ENCODE data around the gene ASCC3. TPM values are rescaled to one million over a fixed set of nuclear protein-coding genes. Genes with fewer than 3 reads are reported as not detected.

ASCC3 gene
- total RNA-seq, 4 donors from 2014 or later = 14.2 to 58.9 (median 36.6) TPM

- DNase-seq = no peak
- no peaks in the 10 kb centered on the region for H3K27me3 ChIP-seq
- H3K9me3 ChIP-seq = peaks cover 0 to 8% (median 0%) of the 10 kb centered on the region in 3 donors
- TF ChIP-seq POLR2A (IDR thresholded peaks at IDR 0.05) = no peak
- TF ChIP-seq CTCF (IDR thresholded peaks at IDR 0.05) = no peak
- intact Hi-C loops (cut with DNase I) = no loop called here
- peaks cover 0 to 4% (median 0%) of the 10 kb centered on the region in 3 donors for H3K4me1 ChIP-seq
- H3K27ac ChIP-seq = no peak overlapping the region
- WGBS, 2 donors = 90 to 93% methylated on average over 3 of the region's 3 CpGs
- no peak overlapping the region for H3K4me3 ChIP-seq
- H3K36me3 ChIP-seq = peaks cover 0 to 65% (median 0%) of the 10 kb centered on the region in 3 donors
These were observed 260.9 kb downstream of the ASCC3 start for GRCh38 chr6:100620085-100620840.

DNA sequence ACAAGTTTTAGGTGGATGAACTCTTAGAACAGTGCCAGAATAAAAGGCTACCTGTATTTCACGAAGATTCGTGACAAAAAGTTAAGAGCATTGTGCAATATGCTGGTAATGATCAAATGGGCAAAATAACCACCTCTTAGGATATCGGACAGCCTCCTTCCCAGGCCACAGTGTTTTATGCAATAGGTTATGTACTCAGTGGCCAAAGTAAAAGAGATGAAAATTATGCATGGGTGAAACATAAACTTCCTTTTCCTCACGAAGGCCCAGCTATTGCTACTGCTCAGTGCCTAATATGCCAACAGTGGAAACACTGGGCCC lies 262.8 kb downstream of the ASCC3 start:
- Histone ChIP-seq H3K4me3 (no peak overlapping the region), H3K27me3 (no peaks in the 10 kb centered on the region), H3K27ac (no peak overlapping the region), H3K36me3 (peaks cover 0 to 47% (median 0%) of the 10 kb centered on the region in 3 donors), H3K9me3 (peaks cover 0 to 8% (median 0%) of the 10 kb centered on the region in 3 donors), H3K4me1 (peaks cover 0 to 4% (median 0%) of the 10 kb centered on the region in 3 donors)
- no peak for DNase-seq
- intact Hi-C loops (cut with DNase I) = no loop called here
- 71 to 84% methylated on average over 4 of the region's 4 CpGs for WGBS, 2 donors
- TF ChIP-seq POLR2A (IDR thresholded peaks at IDR 0.05) (no peak), CTCF (IDR thresholded peaks at IDR 0.05) (no peak)

DNA sequence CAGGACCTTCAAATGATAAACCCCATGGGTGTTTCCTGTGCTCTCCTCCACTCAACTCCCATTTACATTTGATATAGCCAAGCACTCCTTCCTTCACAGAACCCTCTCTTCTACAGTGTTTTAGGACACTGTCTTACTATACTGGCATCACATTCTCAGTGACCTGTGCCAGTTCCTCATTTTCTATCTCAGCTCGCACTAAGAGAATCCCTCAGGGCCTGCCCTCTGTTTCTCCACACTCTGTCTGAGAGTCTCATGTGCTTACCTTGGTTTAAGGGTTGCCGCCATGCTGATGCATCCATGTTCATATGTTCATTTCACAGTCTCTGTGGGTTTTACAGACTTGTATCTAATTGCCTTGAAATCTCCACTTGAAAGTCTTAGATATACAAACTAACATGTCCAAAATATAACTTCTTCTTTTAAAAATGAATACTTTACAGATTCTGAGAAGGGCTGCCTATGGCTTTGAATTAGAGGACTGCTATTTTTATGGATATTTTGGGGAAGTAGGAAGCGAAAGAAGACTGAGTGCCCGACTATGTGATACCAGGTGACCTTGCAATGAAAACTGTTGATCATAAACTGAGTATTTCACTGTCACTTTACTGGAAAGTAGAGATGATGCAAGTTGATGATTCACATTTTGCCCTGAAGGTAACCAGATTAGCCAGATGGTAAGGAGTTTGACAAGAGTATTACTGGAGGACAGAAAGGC lies 263.3 kb downstream of the ASCC3 start:
- Histone ChIP-seq H3K4me3 (no peak overlapping the region), H3K4me1 (peaks cover 0 to 4% (median 0%) of the 10 kb centered on the region in 3 donors), H3K9me3 (peaks cover 0 to 8% (median 0%) of the 10 kb centered on the region in 3 donors), H3K36me3 (peaks cover 0 to 46% (median 0%) of the 10 kb centered on the region in 3 donors), H3K27me3 (no peaks in the 10 kb centered on the region), H3K27ac (no peak overlapping the region)
- TF ChIP-seq CTCF (IDR thresholded peaks at IDR 0.05) (no peak), POLR2A (IDR thresholded peaks at IDR 0.05) (no peak)
- DNase-seq = no peak
- 78 to 80% methylated on average over 4 of the region's 4 CpGs for WGBS, 2 donors
- intact Hi-C loops (cut with DNase I) = no loop called here

- no peaks in the 10 kb centered on the region for H3K27me3 ChIP-seq
- DNase-seq = no peak
- H3K4me1 ChIP-seq = peaks cover 0 to 4% (median 0%) of the 10 kb centered on the region in 3 donors
- peaks cover 0 to 21% (median 0%) of the 10 kb centered on the region in 3 donors for H3K36me3 ChIP-seq
- no peaks in the 10 kb centered on the region for H3K9me3 ChIP-seq
- TF ChIP-seq CTCF (IDR thresholded peaks at IDR 0.05) = no peak
- TF ChIP-seq POLR2A (IDR thresholded peaks at IDR 0.05) = no peak
- WGBS, 2 donors = 94 to 96% methylated on average over 8 of the region's 8 CpGs
- H3K4me3 ChIP-seq = no peak overlapping the region
- H3K27ac ChIP-seq = no peak overlapping the region
- intact Hi-C loops (cut with DNase I) = no loop called here
These were observed 266.2 kb downstream of the ASCC3 start for GRCh38 chr6:100614933-100615332.

DNA sequence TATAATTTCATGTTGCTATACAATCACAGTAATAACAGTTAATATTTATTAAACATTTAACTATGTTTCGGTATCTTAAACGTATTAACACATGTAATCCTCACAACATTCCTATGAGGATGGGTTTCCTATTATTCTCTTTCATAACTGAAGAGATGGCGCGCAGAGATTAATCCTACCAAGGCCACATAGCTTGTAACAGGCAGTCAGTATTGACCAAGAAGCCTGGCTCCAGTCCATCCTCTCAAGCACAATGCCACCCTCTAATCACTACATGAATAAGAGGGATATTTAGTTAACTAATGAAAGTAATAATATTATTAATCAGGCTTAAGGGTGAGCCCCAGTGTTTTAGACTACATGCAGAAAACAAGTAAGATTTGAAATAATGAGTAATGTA lies 266.7 kb downstream of the ASCC3 start:
- H3K4me3 ChIP-seq = no peak overlapping the region
- no peaks in the 10 kb centered on the region for H3K9me3 ChIP-seq
- TF ChIP-seq CTCF (IDR thresholded peaks at IDR 0.05) = no peak
- peaks cover 0 to 4% (median 0%) of the 10 kb centered on the region in 3 donors for H3K4me1 ChIP-seq
- peaks cover 0 to 18% (median 0%) of the 10 kb centered on the region in 3 donors for H3K36me3 ChIP-seq
- no peak overlapping the region for H3K27ac ChIP-seq
- WGBS, 2 donors = 86 to 88% methylated on average over 4 of the region's 4 CpGs
- DNase-seq = no peak
- no peaks in the 10 kb centered on the region for H3K27me3 ChIP-seq
- intact Hi-C loops (cut with DNase I) = no loop called here

Data from esophagus squamous epithelium (tissue), 5 donors.